Endothelial cell of umbilical vein (primary cell): Measurements from ENCODE around the gene COLGALT1. TPM values are rescaled to one million over a fixed set of nuclear protein-coding genes. Genes with fewer than 3 reads are reported as not detected.

Experiments used
- BruUV-seq: library from RNA; stranded (reverse); fragments of 400-500 nt; replicated peaks from 2 replicates; lab custom pipeline; 2021; lab: Mats Ljungman, UMichigan
- CTCF ChIA-PET: fragments of 300-600, 350-600 bp; sonication (Branson Sonifier 250); formaldehyde crosslinking; loops from one replicate; lab custom pipeline; 2021; ENCODE audit warnings: antibody characterized with exemption, inconsistent platforms; lab: Charles Lee
- POLR2A ChIA-PET: fragments of 300-600, 350-600 bp; sonication (Branson Sonifier 250); formaldehyde crosslinking; loops from one replicate; lab custom pipeline; 2021; ENCODE audit warnings: antibody characterized with exemption, inconsistent platforms; lab: Charles Lee
- DNase-seq: peaks from one replicate; pipeline ENCODE4 v3.0.0-alpha.2; 2011; ENCODE audit warnings: low read depth, low spot score
- FAIRE-seq: peaks from 2 replicates; lab custom pipeline; 2011; peaks lifted over from hg19 to GRCh38; lab: Jason Lieb, UNC
- H2AFZ ChIP-seq: 2 replicates; pipeline ENCODE4 v1.6.0; 2012; ENCODE audit warnings: low read depth, low read length, control low read depth, inconsistent platforms
- H3K27ac ChIP-seq: 2 replicates; pipeline ENCODE4 v1.5.1; 2011; ENCODE audit warnings: low read depth, mild to moderate bottlenecking, control low read depth, low read length, moderate library complexity; ENCODE audit not compliant: insufficient read depth
- H3K27me3 ChIP-seq, 2 experiments: 2 replicates each; pipeline versions ENCODE4 v1.6.0 to v1.6.1; 2011; ENCODE audit warnings: low read length in 2 of 2, mixed read lengths in 1 of 2; ENCODE audit not compliant: control insufficient read depth in 2 of 2, insufficient read depth in 2 of 2
- H3K36me3 ChIP-seq, 2 experiments: 2 replicates in 1 of 2; 3 replicates in 1 of 2; pipeline ENCODE4 v1.5.1; 2011; ENCODE audit warnings: low read length in 2 of 2, mild to moderate bottlenecking in 1 of 2, moderate library complexity in 1 of 2; ENCODE audit not compliant: control insufficient read depth in 2 of 2, insufficient read depth in 2 of 2; ENCODE audit errors: extremely low read depth in 1 of 2
- H3K4me1 ChIP-seq: 3 replicates; pipeline ENCODE4 v1.5.1; 2011; ENCODE audit warnings: mild to moderate bottlenecking, low read length; ENCODE audit not compliant: control insufficient read depth, insufficient read depth; ENCODE audit errors: extremely low read depth
- H3K4me2 ChIP-seq: 2 replicates; pipeline ENCODE4 v1.6.1; 2011; ENCODE audit warnings: low read length, control low read depth, mixed read lengths; ENCODE audit not compliant: insufficient read depth
- H3K4me3 ChIP-seq, 3 experiments: fragments of 200-600 bp in 1 of 3; sonication (generic), shearing (Covaris generic) in 1 of 3; replicated peaks in 1 of 3; 2 replicates each; pipeline ENCODE4 v1.5.1; 2011 to 2016; ENCODE audit warnings: control low read depth in 3 of 3, low read length in 3 of 3, mild to moderate bottlenecking in 2 of 3, inconsistent platforms in 1 of 3, low read depth in 1 of 3, moderate library complexity in 1 of 3; ENCODE audit not compliant: insufficient read depth in 1 of 3
- H3K79me2 ChIP-seq: 2 replicates; pipeline ENCODE4 v1.6.0; 2012; ENCODE audit warnings: low read length, inconsistent platforms; ENCODE audit not compliant: control insufficient read depth, insufficient read depth
- H3K9ac ChIP-seq: replicated peaks from 2 replicates; pipeline ENCODE3; 2011; ENCODE audit warnings: low read length, control low read depth; ENCODE audit not compliant: insufficient read depth; ENCODE audit errors: extremely low read depth
- H3K9me1 ChIP-seq: replicated peaks from 3 replicates; pipeline ENCODE4 v1.6.0; 2011; ENCODE audit warnings: mild to moderate bottlenecking, low read length; ENCODE audit not compliant: control insufficient read depth, insufficient read depth; ENCODE audit errors: extremely low read depth
- H3K9me3 ChIP-seq: replicated peaks from 2 replicates; pipeline ENCODE4 v1.5.1; 2012; ENCODE audit warnings: low read length, inconsistent platforms; ENCODE audit not compliant: control insufficient read depth, insufficient read depth
- H4K20me1 ChIP-seq: replicated peaks from 2 replicates; pipeline ENCODE3; 2011; ENCODE audit warnings: mild to moderate bottlenecking, low read length; ENCODE audit not compliant: control insufficient read depth, insufficient read depth; ENCODE audit errors: extremely low read depth
- CTCF ChIP-seq, 2 donors: IDR thresholded peaks; 1 replicate in 1 of 2; 2 replicates in 1 of 2; pipeline ENCODE4 v1.5.1; 2011; ENCODE audit warnings: low read length in 2 of 2, mild to moderate bottlenecking in 2 of 2, moderate library complexity in 2 of 2, control low read depth in 1 of 2, inconsistent platforms in 1 of 2, low read depth in 1 of 2; ENCODE audit not compliant: insufficient read depth in 1 of 2; ENCODE audit errors: extremely low read depth in 1 of 2
- EZH2 ChIP-seq: IDR thresholded peaks from 2 replicates; pipeline ENCODE4 v1.6.1; 2012; ENCODE audit warnings: borderline replicate concordance, low read depth, mild to moderate bottlenecking, moderate library complexity, low read length, inconsistent platforms; ENCODE audit not compliant: severe bottlenecking
- FOS ChIP-seq: IDR thresholded peaks from 2 replicates; pipeline ENCODE4 v1.6.1; 2011; ENCODE audit warnings: mild to moderate bottlenecking, low read length, moderate library complexity, borderline replicate concordance; ENCODE audit not compliant: insufficient read depth
- GATA2 ChIP-seq: IDR thresholded peaks from 2 replicates; pipeline ENCODE4 v1.7.0; 2011; ENCODE audit warnings: low read depth, mild to moderate bottlenecking, moderate library complexity, mixed read lengths, low read length; ENCODE audit not compliant: insufficient read length, insufficient read depth
- JUN ChIP-seq: IDR thresholded peaks from 2 replicates; pipeline ENCODE4 v1.6.1; 2011; ENCODE audit warnings: borderline replicate concordance, low read depth; ENCODE audit not compliant: insufficient read length, insufficient read depth
- MYC ChIP-seq: IDR thresholded peaks from one replicate; pipeline ENCODE4 v1.6.1; 2011; ENCODE audit warnings: mild to moderate bottlenecking, low read depth, low read length
- POLR2A ChIP-seq: IDR thresholded peaks from 2 replicates; pipeline ENCODE4 v1.6.1; 2012; ENCODE audit warnings: low read depth, mild to moderate bottlenecking, control low read depth, low read length
- POLR2AphosphoS5 ChIP-seq: IDR thresholded peaks from 2 replicates; pipeline ENCODE4 v1.6.1; 2012; ENCODE audit warnings: low read depth, mild to moderate bottlenecking, control low read depth, low read length, moderate library complexity; ENCODE audit not compliant: insufficient read depth
- dilution Hi-C: fragments of 300-500 bp; cut with MboI; formaldehyde crosslinking; loops from one replicate; pipeline ENCODE4 v1.15.0; 2019; ENCODE audit warnings: low sequenced_read_pairs; ENCODE audit not compliant: extremely low pct_ligation_motif_present
- intact Hi-C: fragments of 100-400 bp; cut with micrococcal nuclease; formaldehyde crosslinking; loops from one replicate; pipeline ENCODE4 v1.10.0; 2022
- polyA plus RNA-seq, 4 experiments: library from polyadenylated mRNA; depleted of rRNA in 3 of 4; stranded (reverse) in 3 of 4; unstranded in 1 of 4; fragments of >200 nt; gene quantifications; 2 replicates each; pipeline versions ENCODE4 v1.2.1 to v1.2.3, GENCODE V29; 2011 to 2012; ENCODE audit warnings: missing spikeins in 1 of 4
- total RNA-seq: library from RNA; stranded (reverse); gene quantifications from 2 replicates; pipeline ENCODE4 v1.2.3, GENCODE V29; 2021
- TF ChIP-seq, protein P1 (sequence below): IDR thresholded peaks from 2 replicates; pipeline ENCODE4 v1.6.1; 2011; ENCODE audit not compliant: insufficient read depth, insufficient read length

The COLGALT1 gene
- total and polyA plus RNA-seq, 2 donors (not counting 3 experiments of a cell fraction or from before 2014, with no cell fraction given), result 263 to 355 TPM

DNA sequence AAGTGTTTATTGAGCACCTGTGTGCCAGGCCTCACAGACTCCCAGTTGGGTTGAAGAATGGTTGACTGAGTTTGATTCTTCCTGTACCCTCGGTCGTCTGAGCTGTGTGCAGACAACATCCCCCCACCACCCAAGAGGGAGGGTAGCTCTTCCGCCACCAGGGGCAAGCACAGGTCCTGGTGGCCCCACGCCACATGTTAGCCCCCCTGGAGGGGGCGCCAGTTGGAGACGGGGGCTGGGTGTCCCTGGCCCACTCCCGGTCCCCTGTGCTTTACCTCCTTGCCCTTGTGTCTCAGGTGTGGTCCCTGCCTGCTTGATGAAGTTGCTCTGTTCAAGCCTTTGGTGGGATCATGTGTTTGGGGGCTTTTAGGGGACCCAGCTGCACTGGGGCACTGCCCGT lies 27.2 kb downstream of the COLGALT1 start:
- Histone ChIP-seq H3K9me1 (no peaks in the 10 kb centered on the region), H3K79me2 (no peaks in the 10 kb centered on the region), H3K4me3 (no peak overlapping the region), H3K4me1 (no peaks in the 10 kb centered on the region), H3K9ac (no peak overlapping the region), H3K27ac (no peak overlapping the region), H4K20me1 (no peaks in the 10 kb centered on the region), H3K4me2 (no peak overlapping the region), H2AFZ (no peak overlapping the region), H3K9me3 (no peaks in the 10 kb centered on the region), H3K36me3 (peaks cover 12 to 43% of the 10 kb centered on the region in 2 experiments), H3K27me3 (no peaks in the 10 kb centered on the region)
- CTCF ChIA-PET, result interaction anchor here (1.5 to 1.8 kb wide), 2 partner anchors 9 to 184 kb away, joined by 5 to 7 read pairs; no protein-coding TSS in a partner anchor
- no TSS peak for BruUV-seq
- DNase-seq (no peak), FAIRE-seq (no peak)
- POLR2A ChIA-PET, result interaction anchor here (0.6 kb wide), 1 partner anchor 25 kb away, joined by 4 read pairs; no protein-coding TSS in a partner anchor
- intact Hi-C loops, result no loop called here
- dilution Hi-C loops, result no loop called here
- no peak for TF ChIP-seq GATA2
- TF ChIP-seq MYC, result no peak
- no peak for TF ChIP-seq FOS
- TF ChIP-seq POLR2AphosphoS5, result no peak
- TF ChIP-seq CTCF (IDR thresholded peaks at IDR 0.05; ENCODE audit: extremely low read depth in 1 of 2, insufficient read depth in 1 of 2, low read depth in 1 of 2, low read length in 2 of 2), result no peak
- TF ChIP-seq EZH2, result no peak
- TF ChIP-seq JUN, result no peak
- TF ChIP-seq, protein P1, sequence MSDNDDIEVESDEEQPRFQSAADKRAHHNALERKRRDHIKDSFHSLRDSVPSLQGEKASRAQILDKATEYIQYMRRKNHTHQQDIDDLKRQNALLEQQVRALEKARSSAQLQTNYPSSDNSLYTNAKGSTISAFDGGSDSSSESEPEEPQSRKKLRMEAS, result no peak
- TF ChIP-seq POLR2A, result no peak
